ENCODE measurements around the gene SHROOM2.
"Not testable (repeated sequence)": the region's sequence is repeated elsewhere in the genome, so short reads cannot be mapped to it uniquely, and the experiment has no call there.

The SHROOM2 gene

DNA sequence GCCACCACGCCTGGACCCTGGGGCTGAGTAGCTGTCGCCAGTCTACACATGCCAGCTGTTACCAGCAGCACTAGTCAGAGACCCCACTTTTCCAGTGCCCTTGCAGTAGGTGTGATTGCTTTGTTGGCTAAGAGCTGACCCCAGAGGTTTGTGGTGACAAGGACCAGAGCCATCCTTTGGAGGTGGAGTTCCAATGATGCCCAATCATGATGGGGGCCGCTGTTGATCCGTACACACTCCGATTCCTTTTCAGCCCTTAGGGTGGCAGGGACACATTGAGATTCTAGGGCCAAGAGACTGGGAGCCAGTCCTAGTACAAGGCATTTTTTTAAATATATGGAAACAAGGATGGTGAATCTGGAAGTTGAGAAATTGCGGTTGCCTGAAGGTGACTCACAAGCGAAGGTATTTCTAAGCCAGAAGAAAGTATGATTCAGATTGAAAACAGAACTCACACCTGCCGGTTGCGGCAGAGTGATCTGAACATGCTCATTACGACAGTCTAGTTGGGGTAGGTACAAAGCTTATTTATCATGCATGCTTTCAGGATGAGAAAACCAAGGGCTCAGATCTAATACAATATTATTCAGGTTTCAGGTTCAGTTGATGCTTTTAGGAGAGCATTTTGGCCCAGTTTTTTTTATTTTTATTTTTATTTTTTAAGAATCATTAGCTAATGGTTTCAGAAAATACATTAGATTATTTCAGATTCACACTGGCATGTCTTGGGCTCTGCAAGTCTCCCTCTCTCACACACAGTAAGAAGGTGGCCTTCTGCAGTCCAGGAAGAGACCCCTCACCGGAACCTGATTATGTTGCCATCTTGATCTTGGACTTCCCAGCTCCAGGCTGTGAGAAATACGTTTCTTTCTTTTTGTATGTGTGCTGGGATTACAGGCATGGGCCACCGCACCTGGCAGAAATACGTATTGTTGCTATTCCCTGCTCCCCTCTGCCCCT, 43.4 kb downstream of the SHROOM2 start:
- no peak for DNase-seq (ENCODE audit: low read depth in 2 of 2)

DNA sequence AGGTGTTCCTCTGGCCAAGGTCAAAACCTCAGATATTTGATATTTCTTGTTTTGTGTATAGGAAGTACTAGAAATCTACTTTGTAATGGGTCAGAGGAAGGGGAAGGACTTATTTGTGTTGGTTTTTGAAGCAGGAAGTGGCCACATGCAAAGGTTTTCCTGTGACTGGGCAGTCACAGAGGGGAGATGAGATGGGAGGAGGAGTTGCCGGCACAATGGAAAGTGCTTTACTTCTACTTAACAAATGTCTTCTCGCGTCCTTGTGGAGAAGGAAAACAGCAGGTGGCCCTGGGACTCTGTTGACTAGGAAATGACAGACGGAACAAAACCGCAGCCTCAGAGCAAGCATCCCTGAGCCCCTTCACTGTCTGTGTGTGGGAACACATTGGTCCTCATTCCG, 46.6 kb downstream of the SHROOM2 start:
- no peak for DNase-seq (ENCODE audit: low read depth in 2 of 2)

DNA sequence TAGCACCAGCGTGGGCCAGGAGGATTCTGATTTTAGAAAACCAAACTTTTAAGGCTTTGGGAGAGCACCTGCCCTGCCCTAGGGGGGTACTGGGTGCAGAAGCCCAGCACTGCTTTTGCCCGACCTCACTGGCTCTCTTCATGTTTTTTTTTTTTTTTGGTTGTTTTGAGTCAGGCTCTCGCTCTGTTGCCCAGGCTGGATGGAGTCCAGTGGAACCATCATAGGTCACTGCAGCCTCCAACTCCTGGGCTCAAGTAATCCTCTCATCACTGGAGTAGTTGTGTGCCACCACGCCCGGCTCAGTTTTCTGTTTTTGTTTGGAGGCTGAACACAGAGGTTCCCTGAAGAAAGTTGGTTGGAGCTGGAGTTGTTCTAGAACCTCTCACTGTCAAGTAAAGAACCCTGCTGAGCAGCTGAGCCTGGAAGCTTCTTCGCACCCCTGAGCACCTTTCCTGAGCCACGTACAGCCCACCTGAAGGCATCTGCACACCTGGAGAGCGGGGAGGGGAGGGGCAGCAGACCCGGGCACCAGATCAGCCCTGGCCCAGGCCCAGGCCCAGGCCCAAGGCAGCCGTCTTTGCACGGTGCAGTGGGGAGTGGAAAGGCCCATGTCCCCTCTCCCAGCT, 49.5 kb downstream of the SHROOM2 start:
- DNase-seq (ENCODE audit: low read depth in 2 of 2), result no peak

DNA sequence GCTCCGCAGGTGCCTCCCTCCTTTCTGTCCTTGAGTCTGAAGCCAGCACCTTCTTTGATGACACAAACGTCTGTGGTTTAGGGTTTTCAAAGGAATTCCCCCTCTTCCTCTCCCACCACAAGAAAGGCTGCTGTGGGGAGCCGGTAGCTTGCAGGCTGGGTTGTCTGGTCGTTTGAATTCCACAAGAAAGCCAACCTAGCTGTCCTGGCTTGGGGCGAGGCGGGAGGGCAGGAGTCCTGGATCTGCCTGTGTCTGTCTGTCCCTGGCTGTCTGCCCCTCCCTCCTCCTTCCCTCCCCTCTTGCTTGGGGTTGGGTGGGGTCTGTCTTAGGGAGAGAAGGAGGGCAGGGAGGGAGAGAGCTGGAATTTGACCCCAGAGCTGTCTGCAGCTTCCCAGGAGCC, 56.3 kb downstream of the SHROOM2 start:
- DNase-seq (ENCODE audit: low read depth in 2 of 2), result no peak

DNA sequence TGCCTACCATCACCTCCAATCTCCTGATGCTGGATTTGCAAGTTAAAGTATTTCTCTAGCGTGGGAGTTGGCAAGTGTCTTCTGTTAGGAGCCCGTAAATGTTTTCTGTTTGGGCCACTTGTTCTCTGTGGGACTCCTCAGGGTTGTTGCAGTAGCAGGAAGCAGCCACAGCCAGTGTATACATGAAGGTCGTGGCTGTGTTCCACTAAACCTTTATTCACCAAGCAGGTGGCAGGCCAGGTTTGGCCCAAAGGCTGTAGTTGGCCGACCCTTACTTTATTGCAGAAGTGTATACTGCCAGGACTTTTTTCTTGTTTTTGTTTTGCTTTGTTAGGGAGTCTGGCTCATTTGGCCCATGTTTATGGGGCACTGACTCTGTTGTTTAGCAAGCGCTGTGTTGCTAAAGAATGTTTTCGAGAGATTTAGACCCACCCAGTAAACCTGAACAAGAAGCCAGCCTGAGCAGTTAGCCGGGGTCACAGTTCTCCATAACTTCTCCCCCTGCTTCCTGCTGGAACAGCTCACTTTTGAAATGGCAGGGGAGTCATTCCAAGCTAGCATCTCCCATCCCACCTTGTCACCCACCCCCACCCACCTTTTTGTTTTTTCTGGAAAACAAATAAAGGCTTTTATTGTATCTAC, 58.8 kb downstream of the SHROOM2 start:
- DNase-seq (ENCODE audit: low read depth in 2 of 2), result no peak

DNA sequence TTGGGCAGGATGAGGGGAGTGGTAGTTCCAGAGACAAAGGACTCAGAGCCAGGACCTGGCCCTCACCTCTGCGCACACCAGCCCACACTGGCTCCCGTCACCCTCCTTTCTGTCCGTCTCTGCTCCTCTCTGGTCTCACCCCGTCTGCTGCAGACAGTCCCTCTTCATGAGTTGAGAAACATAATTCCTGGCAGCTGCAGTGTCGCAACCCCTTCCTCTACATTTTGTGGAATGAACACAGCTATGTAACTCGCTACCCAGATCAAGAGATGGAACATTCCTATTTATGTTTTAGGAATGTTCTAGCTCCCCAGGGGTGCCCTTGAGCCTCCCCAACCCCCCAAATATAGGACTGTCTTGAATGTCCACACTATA, 59.3 kb downstream of the SHROOM2 start:
- no peak for DNase-seq (ENCODE audit: low read depth in 2 of 2)

DNA sequence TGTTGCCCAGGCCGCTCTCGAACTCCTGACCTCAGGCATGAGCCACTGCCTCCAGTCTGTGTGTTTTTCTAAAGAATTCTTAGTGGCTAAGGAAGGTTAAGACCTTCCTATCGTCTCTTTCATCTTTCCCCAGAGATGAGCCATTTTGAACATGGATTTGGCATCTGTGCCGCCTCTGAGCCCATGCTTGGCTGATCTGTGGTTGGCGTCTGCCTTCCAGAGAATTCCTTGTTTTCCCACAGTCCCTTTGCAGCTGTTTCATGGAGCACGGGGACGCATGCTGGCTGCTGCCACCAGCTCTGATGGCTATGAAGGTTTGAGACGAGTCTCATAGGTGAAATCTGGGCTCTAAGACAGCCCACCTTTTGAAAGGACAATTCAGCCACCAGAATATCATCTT, 60.4 kb downstream of the SHROOM2 start:
- DNase-seq (ENCODE audit: low read depth in 2 of 2), result no peak

DNA sequence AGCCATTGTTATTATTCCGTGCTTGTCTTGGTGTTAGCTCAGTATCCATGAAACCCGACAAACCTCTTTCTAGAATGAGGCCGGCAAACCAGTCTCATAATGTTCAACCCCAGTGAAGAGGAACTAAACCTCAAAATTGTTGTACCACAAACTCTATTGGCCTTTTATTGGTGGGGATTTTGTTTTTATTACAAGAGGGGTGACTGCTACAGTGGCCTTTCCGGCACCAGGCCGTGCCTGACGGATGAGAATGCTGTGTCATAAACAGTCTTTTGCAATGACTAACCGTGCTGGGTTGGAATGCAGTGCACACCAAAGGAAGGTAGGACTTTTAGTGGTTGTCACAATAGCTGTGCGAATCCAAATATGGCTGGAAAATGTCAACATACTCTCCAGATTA, 60.8 kb downstream of the SHROOM2 start:
- DNase-seq (ENCODE audit: low read depth in 2 of 2), result no peak

DNA sequence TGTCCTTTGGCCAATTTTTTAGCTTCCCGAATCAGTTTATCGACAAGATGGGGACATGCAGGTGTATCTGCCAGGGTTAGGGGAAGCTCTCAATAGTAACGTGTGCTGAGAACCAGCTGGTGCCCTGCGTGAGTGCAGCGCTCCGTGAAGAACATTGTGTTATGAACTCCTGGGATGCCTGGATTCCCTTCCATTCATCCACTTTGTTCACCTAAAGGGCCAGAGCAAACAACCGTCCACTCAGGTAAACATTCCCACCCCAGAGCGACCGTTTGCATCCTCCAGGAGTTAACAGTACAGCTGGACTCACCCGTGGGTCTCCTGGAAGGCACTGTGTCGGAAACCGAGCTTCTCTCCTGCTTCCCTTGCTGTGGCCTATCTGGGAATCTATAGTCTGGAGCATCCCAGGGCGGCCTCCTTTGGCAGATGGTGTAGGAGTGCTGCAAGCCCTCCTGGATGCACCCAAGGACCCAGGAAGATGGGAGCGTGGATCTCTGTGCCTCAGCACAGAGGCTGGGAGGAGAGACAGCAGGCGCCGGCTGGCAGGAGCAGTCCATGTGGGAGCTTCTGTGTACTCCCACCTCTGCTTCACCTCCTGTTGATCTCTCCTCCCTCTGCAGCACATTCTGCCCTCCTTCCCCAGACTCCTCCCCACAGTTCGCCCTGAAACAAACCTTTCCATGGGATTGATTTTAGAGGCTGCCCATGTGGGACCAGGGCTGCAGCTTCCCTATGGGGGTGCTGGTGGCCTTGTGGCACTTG, 62.7 kb downstream of the SHROOM2 start:
- no peak for DNase-seq (ENCODE audit: low read depth in 2 of 2)

DNA sequence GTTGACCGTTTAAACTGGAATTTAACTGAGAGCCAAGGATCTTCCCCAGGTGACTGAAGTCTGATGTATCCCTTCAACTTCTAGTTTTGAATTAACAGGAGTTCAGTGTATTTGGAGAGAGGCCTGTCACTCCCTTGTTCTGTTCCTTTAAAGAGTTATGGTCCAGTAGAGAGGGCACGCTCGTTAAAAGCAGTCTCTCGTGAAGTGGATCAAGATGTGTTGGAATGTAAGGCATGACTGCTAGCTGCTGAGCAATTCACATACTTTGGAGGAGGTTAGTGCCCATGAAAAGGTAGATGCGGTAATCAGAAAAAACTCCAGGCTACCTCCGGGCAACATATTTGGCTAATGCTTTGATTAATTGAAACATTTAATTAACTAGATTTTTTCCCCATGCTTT, 65.7 kb downstream of the SHROOM2 start:
- no peak for DNase-seq (ENCODE audit: low read depth in 2 of 2)

DNA sequence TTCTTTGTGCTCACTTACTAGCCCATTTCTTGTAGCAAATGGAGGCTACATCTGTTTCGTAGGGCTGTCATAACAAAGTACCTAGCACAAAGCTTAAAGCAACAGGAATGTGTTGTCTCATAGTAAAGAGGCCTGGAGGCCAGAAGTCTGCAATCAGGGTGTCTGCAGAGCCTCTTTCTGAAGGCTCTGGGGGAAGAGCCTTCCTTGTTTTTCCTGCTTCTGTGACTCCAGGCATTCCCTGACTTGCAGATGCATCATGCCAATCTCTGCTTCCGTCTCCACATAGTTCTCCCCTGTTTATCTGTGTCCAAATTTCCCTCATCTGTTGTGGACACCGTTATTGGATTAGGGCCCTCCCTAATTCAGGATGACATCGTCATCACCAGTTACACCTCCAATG, 67.1 kb downstream of the SHROOM2 start:
- DNase-seq (ENCODE audit: low read depth in 2 of 2), result no peak

DNA sequence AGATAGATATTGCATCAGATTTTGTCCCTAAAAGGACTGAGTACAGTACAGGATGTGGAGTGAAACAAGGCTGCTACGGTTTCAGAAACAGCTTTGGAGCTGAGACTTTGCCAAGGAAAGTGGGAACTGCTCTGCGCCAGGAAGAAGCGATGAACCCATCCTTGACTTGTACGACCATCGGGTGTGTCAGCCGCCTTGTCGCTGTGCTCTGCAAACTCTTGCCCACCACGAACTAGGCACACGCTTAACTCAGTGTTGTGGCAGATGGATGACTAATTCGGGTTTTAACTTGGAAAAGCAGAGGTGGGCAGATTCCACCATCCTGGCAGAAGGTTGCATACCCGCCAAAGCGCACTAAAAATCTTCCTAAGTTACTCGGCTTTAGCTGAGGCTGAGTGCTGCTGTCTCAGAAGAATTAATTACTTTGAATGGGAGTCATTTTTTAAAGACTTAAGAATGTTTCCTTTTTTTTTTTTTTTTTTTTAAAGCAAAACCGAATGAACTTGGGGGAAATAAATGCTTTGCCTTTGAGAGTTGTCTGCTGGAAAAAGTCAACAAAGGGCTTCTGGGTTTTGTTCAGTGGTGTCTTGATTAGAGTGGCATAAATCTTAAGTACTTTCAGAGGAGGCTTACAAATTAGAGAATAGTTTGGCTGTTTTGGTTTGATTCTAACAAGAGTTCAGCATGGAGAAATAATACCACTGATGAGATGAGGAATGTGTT, 69.5 kb downstream of the SHROOM2 start:
- no peak for DNase-seq (ENCODE audit: low read depth in 2 of 2)

DNA sequence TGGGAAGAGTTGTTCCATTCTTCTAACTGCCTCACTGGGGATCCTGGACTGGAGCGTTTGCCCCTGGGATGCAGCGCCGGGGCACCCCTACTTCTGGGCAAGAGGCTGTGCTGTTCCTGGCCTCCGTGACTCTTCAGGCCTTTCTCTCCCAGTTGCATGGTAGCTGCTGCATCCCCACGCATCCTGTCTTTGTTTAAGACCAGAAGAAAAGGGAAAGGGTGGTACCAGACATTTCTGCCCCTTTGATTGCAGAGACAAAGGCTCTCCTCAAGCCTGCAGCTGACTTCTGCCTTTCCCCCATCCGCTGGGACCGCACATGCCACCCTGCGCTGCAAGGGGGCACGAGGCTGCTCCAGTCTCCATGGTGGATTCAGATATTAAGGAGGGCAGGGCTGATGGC, 70.4 kb downstream of the SHROOM2 start:
- no peak for DNase-seq (ENCODE audit: low read depth in 2 of 2)

DNA sequence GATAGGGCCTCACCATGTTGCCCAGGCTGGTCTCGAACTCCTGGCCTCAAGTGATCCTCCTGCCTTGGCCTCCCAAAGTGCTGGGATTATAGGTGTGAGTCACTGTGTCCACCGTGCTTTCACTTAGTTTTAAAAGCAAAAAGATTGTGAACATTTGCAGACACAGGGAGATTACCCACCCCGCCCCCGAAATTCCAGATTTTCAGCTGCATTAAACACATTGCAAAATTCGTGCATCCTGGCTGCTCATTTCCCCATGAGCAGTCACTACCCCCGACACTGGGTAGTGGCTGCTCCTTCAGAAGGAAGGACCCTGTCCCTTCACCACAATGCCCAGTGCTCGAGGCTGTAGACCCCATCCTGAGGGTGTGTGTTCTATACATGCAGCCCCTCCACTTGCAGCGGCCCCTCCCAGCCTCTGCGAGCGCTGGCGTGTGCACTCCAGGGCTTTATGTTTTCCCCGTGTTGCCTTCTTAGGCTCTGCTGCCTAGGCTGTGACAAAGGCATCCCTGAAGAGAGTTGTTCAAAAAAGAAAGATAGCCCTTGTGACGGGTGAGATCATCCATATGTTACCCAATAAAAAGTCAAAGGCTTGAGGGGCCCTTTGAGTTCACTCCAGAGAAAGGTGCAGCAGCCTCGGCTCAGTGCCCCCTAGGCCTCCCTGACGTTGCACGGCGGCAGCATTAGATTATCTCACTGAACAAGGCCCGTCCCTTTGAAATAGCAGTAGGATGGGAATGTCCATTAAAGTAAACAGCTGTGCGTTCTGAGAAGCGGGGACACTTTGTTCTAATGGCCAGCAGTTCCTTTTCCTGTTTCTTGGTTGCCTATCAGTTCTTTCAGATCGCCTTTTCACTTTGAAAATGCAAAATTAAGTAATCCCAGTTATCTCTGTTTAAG, 71.6 kb downstream of the SHROOM2 start:
- no peak for DNase-seq (ENCODE audit: low read depth in 2 of 2)

DNA sequence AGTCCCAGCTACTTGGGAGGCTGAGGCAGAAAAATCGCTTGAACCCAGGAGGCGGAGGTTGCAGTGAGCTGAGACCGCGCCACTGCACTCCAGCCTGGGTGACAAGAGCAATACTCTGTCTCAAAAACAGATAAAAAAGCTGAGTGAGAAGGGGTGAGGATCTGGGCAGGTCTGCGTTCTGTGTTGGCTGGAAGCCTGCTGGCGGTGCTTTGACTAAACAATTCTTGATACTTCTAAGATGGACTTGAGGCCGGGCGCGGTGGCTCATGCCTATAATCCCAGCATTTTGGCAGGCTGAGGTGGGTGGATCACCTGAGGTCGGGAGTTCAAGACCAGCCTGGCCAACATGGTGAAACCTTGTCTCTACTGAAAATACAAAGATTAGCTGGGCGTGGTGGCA, 72.5 kb downstream of the SHROOM2 start:
- DNase-seq (ENCODE audit: low read depth in 2 of 2), result not testable (repeated sequence)

DNA sequence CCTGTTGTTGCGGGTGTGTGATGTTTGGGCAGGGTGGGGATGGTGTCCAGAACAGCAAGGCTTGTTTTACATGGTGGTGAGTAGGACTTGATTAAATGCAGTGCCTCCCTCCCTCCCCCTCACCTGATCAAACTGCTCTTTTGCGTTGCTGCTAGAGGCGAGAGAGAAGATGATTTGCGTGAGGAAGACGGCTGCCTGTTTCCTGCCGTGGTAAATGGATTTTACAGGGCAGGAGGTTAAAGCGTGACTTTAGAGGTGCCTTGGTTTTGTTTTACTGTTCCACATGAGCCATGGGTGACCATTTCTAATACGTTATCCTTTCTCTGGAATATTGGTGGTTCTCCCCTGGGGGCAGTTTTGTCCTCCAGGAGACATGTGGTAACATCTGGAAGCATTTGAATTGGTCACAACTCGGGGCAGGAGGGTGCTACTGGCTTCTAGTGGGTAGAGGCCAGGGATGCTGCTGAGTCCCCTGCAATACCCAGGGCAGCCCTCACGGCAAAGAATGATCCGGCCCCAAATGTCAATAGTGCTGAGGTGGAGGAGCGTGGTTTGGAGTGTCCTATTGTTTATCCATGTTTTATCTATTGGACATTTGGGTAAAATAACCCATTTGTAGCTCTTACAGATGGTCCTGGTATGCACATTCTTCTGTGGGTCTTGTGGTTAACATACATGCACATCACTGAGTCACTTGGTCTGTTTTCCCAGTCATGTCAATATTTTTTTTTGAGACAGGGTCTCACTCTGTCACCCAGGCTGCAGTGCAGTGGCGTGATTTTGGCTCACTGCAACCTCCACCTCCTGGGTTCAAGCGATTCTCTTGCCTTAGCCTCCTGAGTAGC, 73.7 kb downstream of the SHROOM2 start:
- no peak for DNase-seq (ENCODE audit: low read depth in 2 of 2)

DNA sequence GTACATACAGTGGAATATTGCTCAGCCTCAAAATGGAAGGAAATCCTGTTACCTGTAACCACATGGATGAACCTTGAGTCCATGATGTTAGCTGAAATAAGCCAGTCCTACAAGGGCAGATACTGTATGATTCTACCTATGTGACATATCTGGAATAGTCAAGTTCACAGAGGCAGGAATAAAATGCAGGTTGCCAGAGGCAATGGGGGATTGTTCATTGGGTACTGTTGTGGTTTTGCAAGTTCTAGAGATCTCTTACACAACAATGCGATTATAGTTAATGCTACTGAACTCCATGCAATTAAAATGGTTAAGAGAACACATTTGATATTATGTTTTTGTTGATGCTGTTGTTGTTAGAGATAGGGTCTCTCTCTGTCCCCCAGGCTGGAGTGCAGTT, 74.6 kb downstream of the SHROOM2 start:
- DNase-seq (ENCODE audit: low read depth in 2 of 2), result no peak

DNA sequence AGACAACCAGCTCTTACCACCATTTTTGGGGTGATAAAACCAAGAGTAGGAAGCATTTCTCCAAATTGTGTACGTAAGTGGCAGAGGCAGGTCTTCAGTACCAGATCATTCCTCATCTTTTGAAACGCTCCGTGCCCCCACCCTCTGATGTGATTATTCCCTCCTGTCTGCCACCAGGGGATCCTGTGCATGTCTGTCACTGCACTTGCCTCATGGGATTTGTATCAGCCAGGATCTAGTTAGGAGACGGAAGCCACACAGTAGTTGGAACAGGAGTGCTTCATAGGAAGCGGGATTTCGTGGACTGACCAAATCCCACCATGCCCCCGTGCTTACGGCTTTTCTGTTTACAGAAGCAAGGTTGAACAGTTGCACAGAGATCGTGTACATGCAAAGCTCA, 75.5 kb downstream of the SHROOM2 start:
- DNase-seq (ENCODE audit: low read depth in 2 of 2), result no peak

DNA sequence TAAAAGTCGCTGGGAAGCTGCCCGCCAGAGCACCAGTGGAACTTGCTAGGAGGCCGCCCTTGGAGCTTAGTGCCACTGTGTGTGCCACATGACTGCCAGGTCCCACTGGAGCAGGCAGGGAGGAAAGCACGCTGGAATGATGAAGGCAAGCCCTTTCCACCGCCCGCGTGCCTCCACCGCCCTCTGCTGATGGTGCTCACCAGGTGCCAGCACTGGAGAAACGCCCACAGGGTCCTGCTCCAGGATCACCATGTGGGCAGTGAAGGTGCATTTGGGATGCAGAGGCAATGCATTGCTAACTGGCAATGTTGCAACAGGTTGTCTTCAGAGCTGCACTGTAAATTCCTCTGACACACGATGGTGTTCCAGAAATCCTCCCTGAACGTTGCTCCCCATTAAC, 76.3 kb downstream of the SHROOM2 start:
- no peak for DNase-seq (ENCODE audit: low read depth in 2 of 2)

DNA sequence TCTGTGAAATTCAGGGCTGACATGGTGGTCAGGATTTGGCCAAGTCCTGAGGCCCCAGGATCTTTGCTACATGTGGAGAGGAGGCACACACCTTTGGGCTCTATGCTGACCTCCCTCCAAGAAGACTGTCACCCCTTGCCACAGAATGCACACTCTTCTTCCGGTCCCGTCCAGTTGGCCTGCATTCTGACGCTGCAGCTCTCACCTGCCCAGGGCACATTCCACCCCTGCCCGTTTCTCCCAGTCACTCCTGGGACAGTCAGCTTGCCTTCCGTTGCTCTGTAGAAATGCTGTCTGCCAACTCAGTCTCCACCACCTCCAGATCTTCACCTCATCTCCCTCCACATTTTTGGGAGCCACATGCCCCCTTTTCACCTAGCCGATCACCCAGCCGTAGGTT, 76.7 kb downstream of the SHROOM2 start:
- DNase-seq (ENCODE audit: low read depth in 2 of 2), result no peak
